Activated CD4-positive, alpha-beta T cell treated with anti-CD3 and anti-CD28 coated beads for 24 hours (primary cell): ENCODE results near the gene TGFBR2.

Experiments used
- DNase-seq, 2 donors: peaks; one replicate each; pipeline ENCODE4 v3.0.0-alpha.2; 2020; ENCODE audit warnings: low read depth in 2 of 2

TGFBR2 gene

DNA sequence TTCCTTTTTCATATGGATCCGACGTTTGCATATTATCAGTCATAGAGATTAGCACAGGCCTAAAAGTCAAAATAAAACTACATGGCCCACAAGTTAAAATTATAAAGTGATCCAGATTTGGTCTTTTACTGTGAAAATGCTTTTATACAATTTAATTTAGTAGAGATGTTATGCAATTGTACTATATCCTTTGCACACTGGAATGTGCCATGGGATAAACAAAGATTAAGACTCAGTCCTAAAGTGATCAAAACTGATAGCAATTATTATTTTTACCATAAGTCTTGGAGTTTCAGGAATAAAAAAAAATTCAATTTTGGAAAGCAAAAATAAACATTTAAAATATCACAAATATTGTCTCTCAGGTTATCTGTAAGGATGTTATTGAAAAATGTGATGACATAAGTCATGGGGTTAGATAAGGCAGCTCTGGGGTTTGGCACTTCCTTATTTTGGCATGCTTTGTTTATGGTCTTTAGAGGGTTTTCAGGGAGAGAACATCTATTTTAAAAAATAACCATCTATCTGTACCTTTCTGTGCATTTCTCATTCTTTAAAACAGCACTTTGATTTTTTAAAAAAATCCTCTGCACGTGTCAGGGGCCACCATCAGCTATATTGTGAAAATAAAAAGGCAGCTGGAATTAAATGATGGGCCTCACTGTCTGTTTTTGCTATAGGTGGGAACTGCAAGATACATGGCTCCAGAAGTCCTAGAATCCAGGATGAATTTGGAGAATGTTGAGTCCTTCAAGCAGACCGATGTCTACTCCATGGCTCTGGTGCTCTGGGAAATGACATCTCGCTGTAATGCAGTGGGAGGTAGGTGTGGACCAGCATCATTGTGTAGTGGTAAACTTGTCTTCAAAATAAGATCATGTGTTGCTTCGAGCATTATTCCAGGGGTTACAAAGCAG is 67.3 kb downstream of the TGFBR2 start:
- no peak for DNase-seq

DNA sequence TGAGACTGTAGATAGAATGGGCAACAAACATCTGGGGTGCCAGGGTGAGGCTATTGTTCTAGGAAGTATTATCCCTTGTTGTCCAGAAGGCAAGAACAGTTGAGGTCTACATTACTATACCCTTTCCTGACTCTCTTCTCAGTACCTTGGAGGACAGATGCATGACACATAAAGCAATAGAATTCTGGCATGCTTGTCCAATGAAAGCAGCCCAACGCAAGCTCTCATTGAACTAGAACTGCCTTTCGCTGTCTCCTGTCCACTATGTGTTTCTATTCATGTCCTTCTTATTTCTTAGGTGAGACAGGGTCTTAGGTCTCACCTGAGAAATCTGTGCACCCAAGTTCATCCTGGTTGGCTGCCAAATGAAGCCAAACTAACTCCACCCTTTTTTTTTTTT is 68.6 kb downstream of the TGFBR2 start:
- DNase-seq = no peak

DNA sequence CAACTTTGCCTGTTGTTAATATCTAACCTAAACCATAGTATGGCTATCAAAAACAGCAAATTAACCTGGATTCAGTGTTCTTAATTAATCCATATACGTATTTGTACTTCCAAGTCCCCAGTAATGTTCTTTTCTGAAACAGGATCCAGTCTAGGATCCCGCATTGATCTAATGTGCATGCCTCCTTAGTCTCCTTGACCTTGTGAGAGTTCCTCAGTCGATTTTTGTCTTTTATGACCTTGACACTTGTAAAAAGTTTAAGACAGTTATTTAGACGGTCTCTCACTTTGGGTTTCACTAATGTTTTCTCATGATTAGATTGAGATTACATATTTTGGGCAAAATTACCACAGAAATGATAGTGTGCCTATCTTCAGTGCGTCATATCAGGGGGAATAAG is 69.4 kb downstream of the TGFBR2 start:
- DNase-seq = no peak

DNA sequence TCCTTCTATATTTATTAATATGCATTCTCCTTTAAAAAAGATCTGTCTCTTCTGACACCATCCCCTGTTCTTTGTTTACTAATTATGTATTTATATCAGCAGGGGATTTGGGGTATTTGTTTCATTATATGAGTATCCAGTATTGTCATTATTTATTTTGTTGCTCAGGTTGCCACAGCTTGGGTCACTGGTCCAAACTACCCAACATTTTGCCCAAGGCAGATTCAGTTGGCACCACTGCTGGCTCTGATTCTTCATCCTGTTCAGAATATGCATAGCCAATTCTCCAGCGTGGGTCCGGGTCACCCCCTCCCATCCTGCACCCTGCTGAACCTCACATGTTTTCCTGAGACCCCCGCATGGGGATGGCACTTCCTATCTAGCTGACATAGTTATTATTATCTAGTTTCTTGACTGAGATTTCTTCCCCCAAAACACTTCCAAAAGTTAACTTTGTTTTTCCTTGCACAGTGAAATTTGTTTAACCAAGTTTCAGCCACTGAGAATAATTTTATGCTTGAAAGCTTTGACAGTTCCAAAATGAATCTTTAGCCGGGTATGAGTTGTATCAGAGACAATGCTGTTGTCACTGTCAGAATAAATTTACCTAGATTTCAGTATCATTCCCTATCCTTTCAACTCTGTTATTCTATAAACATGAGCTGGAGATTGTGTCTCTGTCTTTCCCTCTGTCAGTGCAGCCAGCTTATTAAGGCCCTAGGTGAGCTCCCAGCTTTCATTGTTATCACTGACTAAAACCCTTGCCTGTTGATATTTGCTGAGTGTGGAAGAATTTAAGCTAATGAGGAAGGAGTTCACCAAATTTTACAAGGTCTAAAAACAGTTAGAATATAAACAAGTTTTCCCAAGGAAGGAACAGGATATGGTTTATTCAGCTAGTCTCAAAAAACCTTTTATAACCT is 70.3 kb downstream of the TGFBR2 start:
- DNase-seq = no peak

DNA sequence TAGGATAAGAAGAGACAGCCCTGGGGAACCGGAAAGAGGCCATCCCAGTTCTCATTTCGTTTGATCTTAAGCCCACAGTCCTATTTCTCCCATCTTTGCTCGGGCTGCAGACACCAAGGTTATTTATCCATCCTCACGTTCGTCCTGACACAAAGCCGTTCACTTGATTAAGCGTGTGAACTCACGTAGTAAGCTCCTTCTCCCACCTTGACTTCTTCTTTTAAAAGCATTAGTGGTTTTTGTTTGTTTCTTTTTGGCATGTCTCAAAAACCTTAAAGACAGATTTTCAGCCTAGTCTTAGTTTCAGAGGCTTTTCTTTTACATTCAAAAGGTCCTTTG is 70.9 kb downstream of the TGFBR2 start:
- DNase-seq = no peak

DNA sequence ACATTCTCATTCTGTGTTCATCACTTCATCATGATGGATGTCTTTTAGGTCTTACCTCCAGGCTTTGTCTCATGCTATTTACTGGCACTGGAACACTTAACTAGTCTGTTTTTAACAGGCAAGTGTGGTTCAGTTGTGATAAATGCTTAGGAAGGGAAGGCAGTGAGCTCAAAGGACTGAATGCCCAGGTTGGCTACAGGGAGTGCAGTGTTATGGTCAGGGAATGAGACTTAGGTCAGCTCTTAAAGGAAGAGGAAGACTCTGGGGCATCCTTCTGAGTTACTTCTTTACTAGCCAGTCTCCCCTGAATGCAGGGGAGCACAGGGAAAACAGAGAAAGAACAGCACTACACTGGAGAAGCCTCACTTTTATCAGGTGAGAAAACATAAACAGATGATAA is 72.6 kb downstream of the TGFBR2 start:
- no peak for DNase-seq

DNA sequence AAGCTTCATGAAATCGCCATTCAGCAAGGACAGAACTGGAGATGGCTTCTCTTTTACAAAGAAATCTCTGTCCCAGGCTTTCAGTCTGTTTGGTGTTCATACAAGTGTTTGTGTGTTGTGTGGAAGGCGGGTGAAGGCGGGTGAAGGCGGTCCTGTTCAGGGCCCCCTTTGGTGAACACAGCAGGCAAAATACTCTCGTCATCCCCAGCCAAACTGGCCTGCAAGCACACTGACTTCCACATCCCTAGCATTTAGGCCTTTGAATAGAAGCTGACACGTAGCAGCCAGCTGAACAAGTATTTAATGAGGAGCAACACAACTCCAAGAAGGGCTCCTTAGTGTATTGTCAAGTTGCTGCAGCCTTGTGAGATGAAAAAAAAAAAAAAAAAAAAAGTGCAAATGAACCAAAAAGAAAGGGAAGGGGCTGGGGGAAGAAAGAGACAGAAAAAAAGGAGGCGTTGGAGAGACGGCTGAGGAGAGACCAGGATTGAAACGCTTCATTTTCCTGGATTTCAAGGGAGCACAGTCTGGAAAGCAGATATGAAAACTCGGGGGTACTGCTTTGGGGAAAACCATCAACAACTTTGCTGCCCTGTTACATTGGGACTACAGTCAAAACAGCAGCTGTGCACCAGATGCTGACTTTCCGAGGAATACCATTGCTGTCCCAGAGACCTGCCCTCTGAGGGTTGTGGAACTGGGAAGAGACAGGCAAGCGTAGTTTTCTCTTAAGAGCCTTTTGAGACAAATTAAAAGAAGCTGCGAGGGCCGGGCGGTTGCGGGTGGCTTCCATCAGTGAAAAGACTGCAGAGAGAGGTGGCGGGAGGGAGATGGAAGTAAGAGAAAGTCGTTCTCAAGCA is 74.6 kb downstream of the TGFBR2 start:
- no peak for DNase-seq

DNA sequence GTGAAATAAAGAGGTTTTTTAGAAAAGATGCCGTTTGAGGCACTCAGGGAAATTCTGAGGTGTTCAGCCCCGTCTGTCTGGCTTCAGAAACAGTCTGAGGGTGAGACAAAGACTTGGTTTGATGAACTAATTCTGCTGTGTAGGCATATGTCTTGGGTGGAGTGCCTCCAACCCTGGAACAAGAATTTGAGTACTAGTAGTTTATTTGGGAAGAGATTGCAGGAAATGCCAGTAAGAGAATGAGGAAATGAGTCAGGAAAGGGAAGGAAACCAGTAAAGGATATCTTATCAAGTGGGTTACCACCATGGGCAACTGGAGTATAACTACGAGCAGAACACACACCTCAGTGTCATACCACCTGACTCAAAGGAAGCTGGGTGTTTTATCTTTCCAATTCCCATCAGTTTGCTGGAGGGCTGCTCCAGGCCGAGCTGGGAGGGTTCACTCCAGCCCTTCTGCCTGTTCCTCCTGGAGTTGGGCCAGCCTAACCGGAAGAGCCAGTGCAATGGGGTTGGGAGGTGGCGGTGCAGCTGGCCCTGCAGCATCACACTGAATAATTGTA is 75.3 kb downstream of the TGFBR2 start:
- no peak for DNase-seq

DNA sequence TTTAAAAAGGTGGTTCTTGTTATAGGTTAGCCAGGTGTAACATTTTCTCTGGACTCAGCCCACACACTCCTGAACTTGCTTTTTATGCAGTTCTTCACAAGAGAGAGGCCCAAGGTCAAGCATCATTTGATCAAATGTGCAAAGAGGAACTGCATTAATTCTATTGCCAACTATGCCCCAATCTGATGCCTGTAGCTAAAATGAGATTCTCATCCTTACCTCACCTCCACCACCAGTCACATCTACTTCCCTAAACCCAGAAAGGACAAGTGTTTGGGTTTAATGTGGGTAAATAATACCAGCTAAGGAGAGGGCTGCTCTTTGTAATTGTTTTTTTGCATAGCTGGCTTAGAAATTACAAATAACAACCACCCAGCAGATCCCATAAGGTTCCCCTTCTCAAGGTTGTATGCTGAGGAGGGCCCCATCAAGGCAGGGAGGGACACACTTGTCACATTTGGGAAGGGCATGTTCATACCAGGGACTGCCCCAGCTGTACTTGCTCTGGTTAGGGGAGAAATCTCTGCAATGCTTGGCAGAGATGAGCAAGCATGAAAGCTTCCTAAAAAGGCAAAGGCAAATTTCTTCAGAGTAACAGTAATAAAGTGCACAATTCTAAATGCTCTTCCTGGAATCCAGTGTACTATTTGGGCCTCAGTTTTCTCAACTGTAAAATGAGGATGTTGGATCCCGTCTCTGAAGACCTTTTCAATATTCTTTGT is 76.2 kb downstream of the TGFBR2 start:
- no peak for DNase-seq

DNA sequence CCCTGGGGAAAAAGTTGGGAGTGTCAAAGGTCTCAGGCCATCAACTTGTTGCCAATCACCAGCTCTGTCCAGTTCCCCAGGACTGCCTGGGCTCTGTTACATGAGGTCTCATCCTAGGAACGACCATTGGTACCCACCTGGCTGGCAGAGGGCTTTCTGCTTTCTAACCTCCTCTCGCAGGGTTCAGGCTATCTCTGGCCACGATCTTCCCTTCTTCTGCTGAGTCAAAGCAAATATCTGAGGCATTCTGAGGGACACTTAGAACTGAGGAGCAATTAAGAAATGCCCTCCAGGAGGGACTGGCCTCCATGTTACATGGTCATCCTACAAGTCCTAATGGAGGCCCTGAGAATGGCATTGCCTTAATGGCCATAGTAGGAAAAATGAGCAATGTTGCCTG is 77.4 kb downstream of the TGFBR2 start:
- DNase-seq = no peak

DNA sequence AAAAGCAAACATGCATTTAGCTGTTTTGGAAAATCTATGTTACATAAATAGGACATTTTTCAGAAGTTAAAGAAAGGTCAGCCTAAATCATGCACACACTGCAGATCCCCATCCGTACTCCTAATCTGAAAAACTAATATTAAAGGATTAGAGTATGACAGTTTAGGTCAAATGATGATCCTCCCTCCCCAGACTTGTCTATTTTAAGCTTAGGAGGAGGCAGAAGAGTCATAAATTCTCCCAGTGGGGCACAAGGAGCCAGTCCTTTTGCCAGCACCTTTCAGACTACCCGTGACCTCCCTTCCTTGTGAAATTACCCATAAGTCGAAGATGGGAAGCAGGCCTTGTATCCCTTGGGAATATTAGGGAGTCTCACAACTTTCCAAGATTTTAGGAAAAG is 78.0 kb downstream of the TGFBR2 start:
- DNase-seq = no peak

DNA sequence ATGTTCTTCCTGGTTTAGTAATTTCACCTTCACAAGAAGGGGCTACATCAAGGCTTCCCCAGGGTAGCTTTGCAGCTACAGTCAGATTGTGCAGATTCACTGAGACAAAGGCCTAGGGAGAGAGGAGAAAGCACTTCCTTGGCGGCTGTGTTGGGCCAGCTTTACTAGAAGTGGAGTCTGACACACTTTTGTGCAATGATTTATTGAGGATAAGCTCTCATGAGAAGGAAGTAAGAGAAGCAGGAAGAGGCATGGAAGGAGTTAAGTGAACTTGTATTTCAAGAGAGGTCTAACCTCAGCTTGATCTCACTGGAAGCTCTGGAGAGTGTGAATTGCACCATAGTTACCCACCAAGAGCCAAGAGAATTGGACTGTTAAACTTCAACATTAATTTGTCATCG is 78.9 kb downstream of the TGFBR2 start:
- DNase-seq = no peak

DNA sequence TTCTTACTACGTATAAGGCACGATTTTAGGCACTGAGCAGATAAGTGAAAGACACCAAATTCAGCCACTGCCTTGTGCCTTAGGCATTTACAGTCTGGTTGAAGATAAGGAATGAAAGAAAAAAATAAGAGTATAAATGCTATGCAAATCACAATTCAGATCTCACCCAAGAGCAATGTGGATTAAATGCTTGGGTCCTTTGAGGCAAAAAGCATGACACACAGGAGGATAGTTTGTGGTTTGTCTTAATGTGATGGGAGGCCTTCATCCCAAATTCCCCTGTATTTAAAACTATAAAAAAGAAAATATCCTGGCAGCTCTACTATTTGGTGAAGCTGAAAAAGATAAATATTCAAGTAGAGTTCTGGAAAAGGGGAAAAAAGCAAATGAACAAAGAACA is 79.8 kb downstream of the TGFBR2 start:
- no peak for DNase-seq

DNA sequence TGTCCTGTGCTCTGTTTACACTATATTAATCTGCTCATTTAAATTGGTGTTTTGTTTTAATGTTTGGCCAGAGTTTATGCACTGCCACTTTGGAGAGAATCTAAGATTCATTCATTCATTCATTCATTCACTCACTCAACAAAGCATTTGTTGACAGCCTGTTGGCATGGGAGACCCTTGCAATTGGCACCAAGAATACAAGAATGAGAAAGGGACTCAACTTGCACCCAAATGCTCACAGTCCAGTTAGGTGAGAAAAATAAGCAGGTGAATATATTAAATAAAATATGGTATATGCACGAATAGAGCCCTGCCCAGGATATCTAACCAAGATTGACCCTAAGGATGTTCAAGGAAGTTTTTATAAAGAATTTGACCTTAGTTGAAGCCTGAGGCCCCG is 80.4 kb downstream of the TGFBR2 start:
- DNase-seq = no peak

DNA sequence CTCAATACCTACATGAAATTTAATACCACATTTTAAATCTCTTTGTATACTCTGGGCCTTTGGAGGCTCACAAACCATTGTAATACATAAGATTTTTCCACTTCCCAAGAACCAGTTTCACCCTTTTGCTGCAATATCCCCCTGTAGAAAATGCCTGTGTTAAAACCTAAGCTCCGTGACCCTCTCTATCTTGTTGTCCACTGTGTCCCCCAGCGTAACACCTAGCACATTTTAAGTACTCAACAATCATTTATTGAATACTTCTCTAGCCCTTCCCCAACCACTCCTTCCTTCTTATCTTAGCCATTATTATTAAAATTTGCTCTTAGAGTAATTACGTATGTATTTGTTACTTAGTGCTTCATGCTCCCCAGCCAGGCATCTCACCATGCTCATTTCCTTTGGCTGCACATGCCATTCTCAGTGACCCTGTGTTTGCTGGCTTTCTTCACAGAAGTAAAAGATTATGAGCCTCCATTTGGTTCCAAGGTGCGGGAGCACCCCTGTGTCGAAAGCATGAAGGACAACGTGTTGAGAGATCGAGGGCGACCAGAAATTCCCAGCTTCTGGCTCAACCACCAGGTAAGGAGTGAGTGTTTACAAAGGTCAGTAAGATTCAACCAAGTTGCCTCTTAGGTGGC is 81.6 kb downstream of the TGFBR2 start:
- DNase-seq = no peak

DNA sequence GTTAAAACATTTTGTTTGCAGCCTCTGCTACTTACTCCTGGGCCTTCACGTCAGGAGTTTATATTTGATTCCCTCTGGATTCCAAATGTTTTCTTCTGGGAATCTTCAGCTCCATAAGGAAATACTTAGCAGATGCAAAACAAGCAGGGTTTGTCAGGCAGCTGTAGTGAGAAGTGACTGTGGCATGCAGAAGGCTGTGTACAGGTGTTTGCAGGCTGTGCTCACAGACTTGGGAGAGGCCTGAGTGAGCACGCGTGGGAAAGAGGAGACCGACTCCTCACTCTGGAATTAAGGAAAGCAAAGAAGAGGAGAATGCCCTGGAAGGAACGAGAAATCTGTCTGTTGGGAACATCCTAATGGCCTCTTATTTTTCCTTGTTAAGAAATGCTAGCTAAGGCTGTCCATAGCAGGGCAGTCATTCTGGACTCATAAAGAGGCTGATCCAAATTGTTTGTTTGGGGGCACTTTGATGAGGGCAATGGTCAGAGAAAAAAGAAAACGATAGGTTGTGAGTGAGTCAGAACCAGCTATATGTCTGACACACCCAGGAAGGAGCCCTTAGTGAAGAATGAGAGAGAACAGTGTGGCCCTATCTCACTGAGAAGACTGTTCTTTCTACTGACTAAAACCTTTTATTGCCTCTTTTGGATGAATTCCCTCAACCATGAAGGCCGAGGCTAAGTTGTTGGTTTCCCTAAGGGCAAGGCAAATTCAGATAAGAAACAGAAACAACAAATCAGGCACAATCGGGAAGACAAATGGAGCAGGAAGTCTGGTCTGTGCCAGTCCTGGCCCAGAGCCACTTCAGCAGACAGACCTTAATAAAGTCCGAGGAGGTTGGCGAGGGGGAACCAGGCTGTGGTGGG is 82.6 kb downstream of the TGFBR2 start:
- DNase-seq = no peak

DNA sequence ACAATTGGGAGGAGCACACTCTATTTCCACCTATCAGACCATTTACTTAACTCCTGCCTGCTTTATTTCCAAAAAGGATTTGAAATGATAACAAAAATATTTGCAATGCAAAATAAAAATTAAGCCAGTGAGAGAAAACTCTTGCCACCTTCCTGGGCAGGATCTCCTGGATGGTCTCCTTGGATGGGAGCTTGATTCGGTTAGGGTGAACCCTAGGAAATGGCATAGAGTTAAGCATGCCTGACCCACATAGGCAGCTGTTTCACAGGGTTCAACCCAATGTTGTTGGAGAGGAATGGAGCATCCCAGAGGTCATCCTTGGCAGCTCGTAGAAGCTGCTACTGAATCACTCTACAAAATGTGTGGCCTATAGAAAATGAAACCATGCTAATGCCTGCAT is 83.8 kb downstream of the TGFBR2 start:
- DNase-seq = no peak

DNA sequence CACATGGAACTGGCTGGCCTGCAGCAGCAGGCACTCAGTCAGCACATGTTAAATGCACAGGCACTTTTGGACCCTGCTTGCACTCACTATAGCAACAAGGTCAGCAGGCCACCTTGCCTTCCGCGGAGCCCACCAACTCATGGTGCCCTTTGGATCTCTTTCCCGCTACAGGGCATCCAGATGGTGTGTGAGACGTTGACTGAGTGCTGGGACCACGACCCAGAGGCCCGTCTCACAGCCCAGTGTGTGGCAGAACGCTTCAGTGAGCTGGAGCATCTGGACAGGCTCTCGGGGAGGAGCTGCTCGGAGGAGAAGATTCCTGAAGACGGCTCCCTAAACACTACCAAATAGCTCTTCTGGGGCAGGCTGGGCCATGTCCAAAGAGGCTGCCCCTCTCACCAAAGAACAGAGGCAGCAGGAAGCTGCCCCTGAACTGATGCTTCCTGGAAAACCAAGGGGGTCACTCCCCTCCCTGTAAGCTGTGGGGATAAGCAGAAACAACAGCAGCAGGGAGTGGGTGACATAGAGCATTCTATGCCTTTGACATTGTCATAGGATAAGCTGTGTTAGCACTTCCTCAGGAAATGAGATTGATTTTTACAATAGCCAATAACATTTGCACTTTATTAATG is 85.0 kb downstream of the TGFBR2 start:
- DNase-seq = no peak

DNA sequence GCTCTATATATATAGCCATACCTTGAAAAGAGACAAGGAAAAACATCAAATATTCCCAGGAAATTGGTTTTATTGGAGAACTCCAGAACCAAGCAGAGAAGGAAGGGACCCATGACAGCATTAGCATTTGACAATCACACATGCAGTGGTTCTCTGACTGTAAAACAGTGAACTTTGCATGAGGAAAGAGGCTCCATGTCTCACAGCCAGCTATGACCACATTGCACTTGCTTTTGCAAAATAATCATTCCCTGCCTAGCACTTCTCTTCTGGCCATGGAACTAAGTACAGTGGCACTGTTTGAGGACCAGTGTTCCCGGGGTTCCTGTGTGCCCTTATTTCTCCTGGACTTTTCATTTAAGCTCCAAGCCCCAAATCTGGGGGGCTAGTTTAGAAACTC is 85.5 kb downstream of the TGFBR2 start:
- DNase-seq = no peak
